Measurements from ENCODE around the gene R3HDM2. TPM values are rescaled to one million over a fixed set of nuclear protein-coding genes. Genes with fewer than 3 reads are reported as not detected.
A peak's percentile ranks its signal among the peaks of the same experiment; 100 is the strongest.

The R3HDM2 gene
- total RNA-seq, 2 experiments from 2014 or later, result 25.8 to 47.2 TPM

- POLR2A ChIA-PET, result interaction anchor here (0.5 to 1.9 kb wide), 10 partner anchors 9 to 265 kb away, joined by 3 to 9 read pairs (median 4); partner anchors contain the start of gene DDIT3
- Histone ChIP-seq H3K9me2 (ENCODE audit: insufficient read depth, low read length) (no peaks in the 10 kb centered on the region), H2AFZ (ENCODE audit: low read length) (peak overlapping the region; percentile 5; the same call in 1 of the 2 replicates), H4K20me1 (ENCODE audit: insufficient read depth, low read length) (no peaks in the 10 kb centered on the region), H3K4me3 (ENCODE audit: low read depth, low read length, poor library complexity, severe bottlenecking) (peak overlapping the region; percentile 76), H3K79me2 (ENCODE audit: insufficient read depth, low read depth, low read length) (peaks cover 12% of the 10 kb centered on the region; the same call in 1 of the 2 replicates), H3K4me2 (ENCODE audit: low read length) (peak overlapping the region; percentile 97), H3K36me3 (ENCODE audit: insufficient read depth, low read length) (peaks cover 31% of the 10 kb centered on the region; the same call in 1 of the 2 replicates), H3K9me3 (ENCODE audit: low read length) (no peaks in the 10 kb centered on the region), H3K4me1 (ENCODE audit: insufficient read depth, low read length, poor library complexity, severe bottlenecking) (peaks cover 54% of the 10 kb centered on the region), H3K27ac (ENCODE audit: low read depth, low read length, poor library complexity, severe bottlenecking) (peak overlapping the region; percentile 91)
- CTCF ChIA-PET (ENCODE audit: unreplicated experiment), result interaction anchor here (0.9 to 1.4 kb wide), 2 partner anchors 10 to 19 kb away, joined by 3 to 5 read pairs; no protein-coding TSS in a partner anchor
- TF ChIP-seq EZH2phosphoT487 (IDR thresholded peaks at IDR 0.05; ENCODE audit: borderline replicate concordance, low read depth, low read length), result no peak
- no peak for TF ChIP-seq CTCF (conservative IDR thresholded peaks at IDR 0.05; ENCODE audit: low read length)
- BruUV-seq (replicated peaks), result TSS peak; percentile 68
- intact Hi-C loops (cut with micrococcal nuclease; ENCODE audit: unreplicated experiment), result loop anchor here (1.0 to 5.0 kb wide), 2 partner anchors 46 to 265 kb away; partner anchors contain the start of gene R3HDM2
- DNase-seq (ENCODE audit: low spot score), result peak; percentile 51
These were observed 46.3 kb upstream of the R3HDM2 start for GRCh38 chr12:57476993-57477709.

- no peak for TF ChIP-seq EZH2phosphoT487 (IDR thresholded peaks at IDR 0.05; ENCODE audit: borderline replicate concordance, low read depth, low read length)
- TF ChIP-seq CTCF (conservative IDR thresholded peaks at IDR 0.05; ENCODE audit: low read length), result peak; percentile 91
- H3K9me3 ChIP-seq (ENCODE audit: low read length), result no peaks in the 10 kb centered on the region
- intact Hi-C loops (cut with micrococcal nuclease; ENCODE audit: unreplicated experiment), result loop anchor here (5.0 kb wide), 1 partner anchor 266 kb away; no protein-coding TSS in a partner anchor
- peak overlapping the region; percentile 76 for H3K4me3 ChIP-seq (ENCODE audit: low read depth, low read length, poor library complexity, severe bottlenecking)
- H3K9me2 ChIP-seq (ENCODE audit: insufficient read depth, low read length), result no peaks in the 10 kb centered on the region
- DNase-seq (ENCODE audit: low spot score), result peak; percentile 72
- H3K36me3 ChIP-seq (ENCODE audit: insufficient read depth, low read length), result peaks cover 38% of the 10 kb centered on the region
- POLR2A ChIA-PET, result interaction anchor here (0.9 to 1.9 kb wide), 4 partner anchors 11 to 44 kb away, joined by 3 to 9 read pairs (median 4); partner anchors contain the start of gene DDIT3
- peaks cover 54% of the 10 kb centered on the region for H3K4me1 ChIP-seq (ENCODE audit: insufficient read depth, low read length, poor library complexity, severe bottlenecking)
- H3K79me2 ChIP-seq (ENCODE audit: insufficient read depth, low read depth, low read length), result peaks cover 12% of the 10 kb centered on the region; the same call in 1 of the 2 replicates
- CTCF ChIA-PET (ENCODE audit: unreplicated experiment), result interaction anchor here (0.9 to 1.4 kb wide), 2 partner anchors 11 to 18 kb away, joined by 3 to 5 read pairs; no protein-coding TSS in a partner anchor
- BruUV-seq (replicated peaks), result no TSS peak
- H3K4me2 ChIP-seq (ENCODE audit: low read length), result peak overlapping the region; percentile 97
- no peaks in the 10 kb centered on the region for H4K20me1 ChIP-seq (ENCODE audit: insufficient read depth, low read length)
- peak overlapping the region; percentile 5; the same call in 1 of the 2 replicates for H2AFZ ChIP-seq (ENCODE audit: low read length)
- H3K27ac ChIP-seq (ENCODE audit: low read depth, low read length, poor library complexity, severe bottlenecking), result peak overlapping the region; percentile 91
These were observed 45.5 kb upstream of the R3HDM2 start for GRCh38 chr12:57476162-57476992.
